HG03060 (cell line): Measurements from ENCODE around the gene PGLYRP2.

ENCODE experiments used
- ATAC-seq: cut with Tn5 transposase; IDR thresholded peaks from one replicate; pipeline ENCODE4 v1.9.1; 2021; ENCODE audit warnings: low read depth, moderate number of reproducible peaks; ENCODE audit not compliant: unreplicated experiment

The PGLYRP2 gene

DNA sequence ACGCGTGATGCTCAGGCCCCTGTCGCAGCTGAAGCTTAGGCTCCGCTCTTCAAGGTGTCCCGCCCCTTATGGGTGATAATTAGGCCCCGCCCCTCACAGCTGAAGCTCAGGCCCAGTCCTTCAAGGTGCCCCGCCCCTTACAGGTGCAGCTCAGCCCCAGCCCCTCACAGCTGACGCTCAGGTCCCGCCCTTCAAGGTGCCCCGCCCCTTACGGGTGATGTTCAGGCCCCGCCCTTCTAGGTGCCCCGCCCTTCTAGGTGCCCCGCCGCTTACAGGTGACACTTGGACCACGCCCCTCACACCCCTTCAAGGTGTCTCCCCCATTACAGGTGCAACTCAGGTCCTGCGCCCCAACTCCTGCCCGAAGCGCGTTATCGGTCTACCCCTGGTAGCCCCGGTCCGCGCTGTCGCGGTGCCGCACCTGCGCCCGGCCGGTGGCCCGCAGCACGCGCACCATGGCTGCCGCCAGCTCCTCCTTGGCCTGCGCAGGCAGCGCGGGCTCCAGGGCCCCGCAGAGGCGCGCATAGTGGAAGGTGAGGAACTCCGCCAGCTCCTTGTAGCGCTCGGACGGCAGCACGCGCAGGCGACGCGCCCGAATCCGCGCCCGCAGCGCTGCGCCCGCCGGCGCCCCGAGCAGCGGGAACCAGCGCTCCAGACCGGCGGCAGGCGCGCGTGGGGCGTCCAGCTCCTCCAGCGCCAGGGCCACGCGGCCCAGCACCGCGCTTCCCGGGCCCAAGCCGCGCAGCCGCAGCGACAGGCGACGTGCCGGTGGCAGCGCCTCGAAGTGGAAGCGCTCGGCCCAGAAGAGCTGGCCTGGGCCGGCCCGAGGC lies 22.2 kb downstream of the PGLYRP2 start:
- no peak for ATAC-seq

DNA sequence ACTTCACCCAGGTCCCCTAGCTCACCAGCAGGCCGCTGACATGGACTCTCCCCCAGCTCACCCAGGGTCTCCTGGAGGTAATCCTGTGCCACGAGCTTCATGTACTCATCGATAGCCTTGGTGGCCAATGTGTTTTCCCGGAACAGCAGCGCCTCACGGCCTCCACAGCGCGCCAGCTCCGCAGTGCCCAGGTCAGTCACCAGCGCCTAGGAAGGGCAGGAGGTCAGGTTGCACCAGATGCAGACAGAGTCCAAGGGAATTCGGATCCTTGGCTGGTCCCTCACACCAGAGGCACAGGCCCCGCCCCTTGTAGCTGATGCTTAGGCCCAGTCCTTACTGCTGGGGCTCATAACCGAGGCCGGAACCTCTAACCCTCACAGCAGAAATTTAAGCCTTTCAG lies 22.9 kb downstream of the PGLYRP2 start:
- no peak for ATAC-seq

DNA sequence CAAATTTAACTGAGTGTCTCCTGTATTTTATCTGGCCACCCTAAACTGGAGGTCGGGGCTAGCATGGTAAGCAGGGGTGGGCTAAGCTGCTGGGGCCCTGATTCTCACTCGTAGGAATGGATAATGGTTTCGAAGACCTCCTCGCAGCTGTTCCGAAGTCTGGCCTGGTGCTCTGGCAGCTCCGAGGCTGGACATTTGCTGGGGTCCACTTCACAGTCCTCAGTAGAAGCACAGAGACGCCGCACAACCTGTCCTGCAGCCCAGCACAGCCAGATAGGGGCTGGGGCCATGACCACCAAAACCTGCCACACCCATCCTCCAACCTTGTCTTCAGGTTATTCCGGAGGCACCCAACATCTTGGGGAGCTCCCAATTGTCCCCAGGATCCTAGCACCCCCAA lies 23.3 kb downstream of the PGLYRP2 start:
- no peak for ATAC-seq

DNA sequence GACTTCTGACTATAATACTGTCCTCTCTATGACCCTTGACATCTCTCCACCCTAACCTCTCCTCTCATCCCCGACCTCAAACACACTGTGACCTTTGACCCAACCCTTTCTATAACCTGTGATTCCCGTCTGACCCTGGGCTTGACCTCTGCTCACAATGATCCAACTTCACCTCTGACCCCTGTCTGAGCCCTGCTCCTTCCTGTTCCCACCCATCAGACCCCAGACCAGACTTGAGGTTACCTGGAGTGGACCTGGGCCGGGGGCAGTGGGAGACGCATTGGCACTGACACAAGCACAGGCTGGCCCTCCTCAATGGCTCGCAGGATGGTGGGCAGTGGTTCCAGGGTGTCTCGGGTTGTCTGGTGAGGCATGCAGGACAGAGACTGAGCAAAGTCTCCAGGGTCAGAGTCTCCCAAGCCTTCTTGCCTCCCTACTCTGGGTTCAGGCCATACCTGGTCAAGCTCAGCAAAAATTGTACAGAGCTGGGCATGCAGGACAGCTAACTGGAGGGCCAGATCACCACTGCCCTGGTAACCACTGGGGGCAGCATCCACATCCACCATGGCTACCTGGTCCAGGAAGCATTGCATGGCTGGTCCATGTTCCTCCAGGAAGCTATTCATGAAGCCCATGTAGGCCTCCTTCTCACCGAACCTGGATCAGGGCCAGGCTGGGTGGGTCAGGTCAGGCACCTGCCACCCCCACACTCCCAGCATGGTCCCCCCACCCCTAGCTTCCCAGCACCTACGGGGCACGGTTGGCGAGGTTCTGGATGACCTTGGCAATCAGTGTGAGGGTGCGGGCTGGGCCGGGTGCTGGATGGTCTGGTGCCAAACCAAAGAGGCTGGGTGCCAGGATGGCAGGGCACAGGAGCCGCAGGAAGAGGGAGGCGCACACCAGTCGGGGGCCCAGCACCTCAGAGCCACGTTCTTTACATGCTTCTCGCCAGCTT lies 25.1 kb downstream of the PGLYRP2 start:
- ATAC-seq: no peak

- ATAC-seq: no peak
Measured at GRCh38 chr19:15453091-15453578, 26.2 kb downstream of the PGLYRP2 start.

DNA sequence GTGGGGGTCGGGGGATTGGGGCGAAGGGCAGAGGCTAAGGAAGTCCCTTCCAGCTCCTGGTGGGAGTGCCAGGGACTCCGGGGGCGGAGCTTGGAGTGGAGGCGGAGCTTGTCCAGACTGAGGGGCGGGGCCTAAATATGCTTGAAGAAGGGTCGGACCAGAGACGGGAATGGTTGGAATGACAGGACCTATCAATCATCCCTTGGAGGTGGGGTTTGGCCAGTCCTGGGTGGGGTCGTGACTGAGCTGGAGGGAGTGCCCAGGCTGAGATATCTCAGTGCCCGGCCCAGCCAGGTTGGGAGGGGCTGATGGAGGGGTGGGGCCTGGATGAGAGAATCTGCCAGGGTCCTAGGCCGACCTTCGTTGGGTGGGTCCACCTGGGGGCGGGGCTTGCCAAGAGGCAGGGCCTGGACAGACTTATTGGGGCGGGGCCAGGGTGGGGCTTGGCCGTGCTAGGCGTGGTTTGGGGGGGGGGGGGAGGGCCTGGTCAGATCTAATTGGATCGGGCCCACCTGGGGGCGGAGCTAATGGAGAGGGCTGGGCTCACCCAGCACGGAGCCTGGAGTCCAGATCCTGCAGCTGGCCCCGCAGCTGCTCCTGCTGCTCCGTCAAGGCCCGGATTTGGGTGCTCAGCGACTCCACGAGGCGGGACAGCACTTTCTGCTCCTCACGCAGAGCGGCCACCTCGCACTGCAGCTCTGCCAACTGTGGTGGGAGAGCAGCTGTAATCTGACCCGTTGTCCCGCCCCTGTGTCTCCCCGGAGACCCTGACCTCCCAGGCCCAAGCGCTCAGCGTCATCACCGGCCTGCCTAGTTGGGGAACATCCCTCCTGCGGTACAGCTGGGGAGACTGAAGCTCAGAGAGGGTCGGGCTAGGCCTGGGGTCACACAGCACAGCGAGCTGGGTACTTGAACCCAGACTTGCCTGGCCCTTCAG lies 26.9 kb downstream of the PGLYRP2 start:
- ATAC-seq: no peak

- no peak for ATAC-seq
Measured at GRCh38 chr19:15450528-15450890, 28.8 kb downstream of the PGLYRP2 start.

GRCh38 chr19:15449620-15450527 lies 29.4 kb downstream of the PGLYRP2 start, which contains the start of gene WIZ:
WIZ (minus strand) TSS chr19:15449956; CDS start chr19:15448307, 1,649 bp downstream.
- no peak for ATAC-seq

- no peak for ATAC-seq
Measured at GRCh38 chr19:15448778-15449619, 30.3 kb downstream of the PGLYRP2 start.

DNA sequence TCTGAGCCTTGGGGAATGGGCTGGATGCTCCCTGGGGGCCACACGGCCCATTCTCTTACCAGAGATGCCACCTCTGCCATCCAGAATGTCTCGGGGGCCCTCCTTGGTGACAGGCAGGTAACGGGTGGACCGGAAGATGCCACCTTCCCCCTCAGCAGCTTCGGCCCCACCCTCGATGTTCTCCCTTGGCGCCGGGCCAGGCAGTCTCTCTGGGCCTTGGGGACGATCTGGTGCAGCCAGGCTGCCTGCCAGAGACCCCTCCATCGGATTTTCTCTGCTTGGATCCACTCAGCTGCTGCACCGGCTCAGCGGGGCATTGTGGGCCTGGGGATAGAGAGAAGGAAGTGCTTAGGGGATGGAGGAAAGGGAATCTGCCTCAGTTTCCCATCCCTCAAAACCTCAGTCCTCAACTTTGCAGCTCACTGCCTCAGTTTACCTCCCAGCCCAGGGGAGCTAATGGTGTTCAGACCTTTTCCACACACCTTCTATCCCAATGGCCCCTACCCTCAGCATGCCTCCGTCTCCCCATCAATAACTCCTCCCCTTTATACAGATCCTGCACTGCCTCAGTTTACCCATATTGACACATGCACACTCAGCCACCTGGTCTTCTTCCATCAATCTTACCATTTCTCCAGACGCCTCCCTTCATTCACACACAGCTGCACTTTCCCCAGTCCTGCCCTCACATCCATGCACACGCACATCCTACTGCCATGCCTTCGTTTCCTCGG lies 31.1 kb downstream of the PGLYRP2 start:
- no peak for ATAC-seq

- no peak for ATAC-seq
Measured at GRCh38 chr19:15447057-15447456, 32.2 kb downstream of the PGLYRP2 start.

GRCh38 chr19:15445807-15446376 lies 33.4 kb downstream of the PGLYRP2 start:
- no peak for ATAC-seq

DNA sequence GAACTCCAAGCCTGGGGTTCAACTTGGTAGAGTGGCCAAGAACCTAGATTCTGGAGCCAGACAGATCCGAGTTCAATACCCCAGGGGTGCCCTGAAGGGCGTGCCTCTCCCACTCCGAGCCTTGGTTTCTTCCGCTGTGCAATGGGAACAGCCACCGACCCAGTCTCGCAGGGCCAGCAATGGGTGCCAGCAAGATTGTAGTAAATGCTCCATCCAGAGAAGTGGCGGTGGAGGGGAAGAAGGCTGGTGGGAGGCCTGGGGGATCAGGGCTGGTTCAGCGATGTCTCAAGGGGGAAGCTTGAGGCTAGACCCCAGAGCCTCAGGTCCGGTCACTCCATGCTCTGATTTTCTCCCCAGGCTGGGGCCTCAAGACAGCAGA lies 34.1 kb downstream of the PGLYRP2 start:
- ATAC-seq: no peak

DNA sequence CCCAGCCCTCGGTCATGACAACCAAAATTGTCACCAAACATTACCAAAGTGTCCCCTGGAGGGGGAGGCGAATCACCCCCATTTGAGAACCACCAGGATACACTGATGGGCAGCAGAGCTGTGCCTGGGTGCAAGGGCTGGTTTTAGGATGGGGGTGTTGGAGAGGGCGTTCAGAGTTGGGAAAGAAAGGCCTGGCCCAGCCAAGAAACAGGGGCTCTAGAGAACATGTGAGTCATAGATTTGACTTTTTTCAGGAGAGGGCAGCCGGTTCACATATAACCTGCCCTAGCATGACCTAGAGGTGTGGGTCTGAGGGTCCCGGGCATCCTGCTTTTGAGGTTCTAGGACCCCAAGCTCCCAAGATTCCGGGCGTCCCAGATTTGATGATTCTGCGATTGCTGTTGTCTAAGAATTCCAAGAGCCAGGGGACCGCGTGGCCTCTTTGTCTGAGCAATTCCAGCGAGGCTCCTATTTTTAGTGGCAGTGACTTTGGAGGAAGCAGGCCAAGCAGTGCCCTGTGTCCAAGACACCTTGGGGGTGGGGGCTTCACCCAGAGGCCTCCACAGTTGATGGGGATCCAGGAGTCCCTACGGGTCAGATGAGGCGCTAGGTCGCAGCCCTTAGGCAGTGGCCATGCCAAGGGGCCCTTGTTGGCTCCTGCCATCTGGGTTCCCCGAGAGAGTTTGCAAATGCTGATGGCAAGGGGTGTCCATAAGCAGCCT lies 34.6 kb downstream of the PGLYRP2 start:
- no peak for ATAC-seq

GRCh38 chr19:15443838-15444237 lies 35.5 kb downstream of the PGLYRP2 start:
- no peak for ATAC-seq

- ATAC-seq: no peak
Measured at GRCh38 chr19:15443325-15443724, 36.0 kb downstream of the PGLYRP2 start.
